B cell (primary cell): ENCODE results near the gene MGAT1. TPM values are rescaled to one million over a fixed set of nuclear protein-coding genes. Genes with fewer than 3 reads are reported as not detected.

Experiments
- ATAC-seq: fragments of 200-7000 bp; cut with Tn5 transposase; one replicate; pipeline ENCODE4 v1.10.0; 2021; ENCODE audit warnings: low read depth, mild to moderate bottlenecking, moderate number of reproducible peaks, moderate library complexity
- CTCF ChIA-PET: fragments of 350-600 bp; sonication (Branson Sonifier 250); formaldehyde crosslinking; loops from one replicate; lab custom pipeline; 2021; ENCODE audit warnings: antibody characterized with exemption, inconsistent platforms; lab: Charles Lee
- POLR2A ChIA-PET: fragments of 350-600 bp; sonication (Branson Sonifier 250); formaldehyde crosslinking; loops from one replicate; lab custom pipeline; 2021; ENCODE audit warnings: antibody characterized with exemption; lab: Charles Lee
- DNase-seq: peaks from one replicate; pipeline ENCODE4 v3.0.0; 2013
- H2AFZ ChIP-seq: 2 replicates; pipeline ENCODE4 v1.6.1; 2012; ENCODE audit warnings: mild to moderate bottlenecking, low read depth, low read length; ENCODE audit not compliant: insufficient read depth, poor library complexity, severe bottlenecking
- H3K27ac ChIP-seq, 2 donors: 1 replicate in 1 of 2; 2 replicates in 1 of 2; pipeline ENCODE4 v1.5.1; 2012 to 2013; ENCODE audit warnings: low read length in 2 of 2, mild to moderate bottlenecking in 2 of 2, moderate library complexity in 1 of 2
- H3K27me3 ChIP-seq, 4 experiments: fragments of 200-600 bp in 1 of 4; sonication (generic) in 1 of 4; replicated peaks in 1 of 4; 1 replicate in 2 of 4; 2 replicates in 2 of 4; pipeline versions ENCODE4 v1.6.1 to v1.7.0; 2013 to 2016; ENCODE audit warnings: low read length in 3 of 4, mild to moderate bottlenecking in 2 of 4, mixed read lengths in 1 of 4, moderate library complexity in 1 of 4; ENCODE audit not compliant: insufficient read depth in 4 of 4, control insufficient read depth in 3 of 4; ENCODE audit errors: control extremely low read depth in 1 of 4
- H3K36me3 ChIP-seq, 2 experiments: replicated peaks in 1 of 2; 1 replicate in 1 of 2; 2 replicates in 1 of 2; pipeline versions ENCODE4 v1.6.1 to v1.7.1; 2013; ENCODE audit warnings: low read length in 1 of 2; ENCODE audit not compliant: insufficient read depth in 2 of 2, control insufficient read depth in 1 of 2; ENCODE audit errors: control extremely low read depth in 1 of 2, extremely low read depth in 1 of 2
- H3K4me1 ChIP-seq, 2 donors: fragments of 200-600 bp in 1 of 2; sonication (generic) in 1 of 2; 1 replicate in 1 of 2; 2 replicates in 1 of 2; pipeline versions ENCODE4 v1.5.1 to v1.6.1; 2013 to 2017; ENCODE audit warnings: low read length in 2 of 2; ENCODE audit not compliant: control insufficient read depth in 2 of 2, insufficient read depth in 2 of 2
- H3K4me2 ChIP-seq: replicated peaks from 2 replicates; pipeline ENCODE3; 2012; ENCODE audit warnings: mild to moderate bottlenecking, low read depth, low read length; ENCODE audit not compliant: poor library complexity, severe bottlenecking
- H3K4me3 ChIP-seq, 5 experiments: fragments of 200-600 bp in 1 of 5; sonication (generic) in 1 of 5; 1 replicate in 3 of 5; 2 replicates in 2 of 5; pipeline versions ENCODE4 v1.5.1 to v1.7.0; 2011 to 2016; ENCODE audit warnings: low read length in 4 of 5, mild to moderate bottlenecking in 4 of 5, low read depth in 2 of 5, control low read depth in 1 of 5, moderate library complexity in 1 of 5; ENCODE audit not compliant: insufficient read depth in 1 of 5; ENCODE audit errors: control extremely low read depth in 1 of 5, extremely low read depth in 1 of 5
- H3K79me2 ChIP-seq: fragments of 200-600 bp; sonication (generic); one replicate; pipeline ENCODE4 v1.6.0; 2016; ENCODE audit warnings: low read length; ENCODE audit not compliant: control insufficient read depth, insufficient read depth
- H3K9ac ChIP-seq: fragments of 200-600 bp; sonication (generic); 2 replicates; pipeline ENCODE4 v1.6.1; 2017; ENCODE audit warnings: mild to moderate bottlenecking, low read length, moderate library complexity
- H3K9me3 ChIP-seq, 3 donors: one replicate each; pipeline versions ENCODE4 v1.6.1 to v1.7.1; 2013; ENCODE audit warnings: low read length in 2 of 3; ENCODE audit not compliant: control insufficient read depth in 2 of 3, insufficient read depth in 1 of 3; ENCODE audit errors: control extremely low read depth in 1 of 3
- H4K20me1 ChIP-seq: 2 replicates; pipeline ENCODE4 v1.6.0; 2012; ENCODE audit warnings: mild to moderate bottlenecking, low read length; ENCODE audit not compliant: insufficient read depth, control insufficient read depth, poor library complexity, severe bottlenecking
- H3K27ac Mint-ChIP-seq: one replicate; pipeline ENCODE4 v1.8.0; 2021; ENCODE audit warnings: mixed read lengths
- H3K27me3 Mint-ChIP-seq: one replicate; pipeline ENCODE4 v1.8.0; 2021; ENCODE audit warnings: mixed read lengths
- H3K4me1 Mint-ChIP-seq: one replicate; pipeline ENCODE4 v1.8.0; 2021; ENCODE audit warnings: mixed read lengths
- H3K4me3 Mint-ChIP-seq: one replicate; pipeline ENCODE4 v1.8.0; 2021; ENCODE audit warnings: mixed read lengths
- H3K9me3 Mint-ChIP-seq: one replicate; pipeline ENCODE4 v1.8.0; 2022; ENCODE audit warnings: mixed read lengths; ENCODE audit not compliant: insufficient read depth
- EZH2 ChIP-seq: IDR thresholded peaks from 2 replicates; pipeline ENCODE4 v1.6.1; 2012; ENCODE audit warnings: borderline replicate concordance, low read depth, mild to moderate bottlenecking, moderate library complexity, low read length; ENCODE audit not compliant: insufficient read depth, poor library complexity, severe bottlenecking
- WGBS: methylation state at CpG from one replicate; pipeline ENCODE4 v1.1.5; 2013; ENCODE audit warnings: missing lambda C conversion rate; ENCODE audit not compliant: insufficient coverage; 5-methylcytosine and 5-hydroxymethylcytosine counted together
- intact Hi-C: fragments of 100-400 bp; cut with micrococcal nuclease; formaldehyde crosslinking; loops from one replicate; pipeline ENCODE4 v1.10.0; 2022
- polyA plus RNA-seq: library from polyadenylated mRNA; depleted of rRNA; stranded (reverse); fragments of >200 nt; gene quantifications from 2 replicates; pipeline ENCODE4 v1.2.3, GENCODE V29; 2012
- total RNA-seq, 2 donors: library from RNA; stranded (reverse); fragments of 120-200 nt in 1 of 2; gene quantifications; 1 replicate in 1 of 2; 2 replicates in 1 of 2; pipeline versions ENCODE4 v1.2.3 to v1.2.4, GENCODE V29; 2013 to 2022
- TF ChIP-seq, protein P1 (sequence below): fragments of 200-600 bp; IDR thresholded peaks from one replicate; pipeline ENCODE4 v1.8.0; 2022; ENCODE audit warnings: antibody characterized with exemption, mild to moderate bottlenecking

The MGAT1 gene
- total and polyA plus RNA-seq, 2 donors (not counting 1 experiment from before 2014, with no cell fraction given) = 81.2 to 140 TPM

DNA sequence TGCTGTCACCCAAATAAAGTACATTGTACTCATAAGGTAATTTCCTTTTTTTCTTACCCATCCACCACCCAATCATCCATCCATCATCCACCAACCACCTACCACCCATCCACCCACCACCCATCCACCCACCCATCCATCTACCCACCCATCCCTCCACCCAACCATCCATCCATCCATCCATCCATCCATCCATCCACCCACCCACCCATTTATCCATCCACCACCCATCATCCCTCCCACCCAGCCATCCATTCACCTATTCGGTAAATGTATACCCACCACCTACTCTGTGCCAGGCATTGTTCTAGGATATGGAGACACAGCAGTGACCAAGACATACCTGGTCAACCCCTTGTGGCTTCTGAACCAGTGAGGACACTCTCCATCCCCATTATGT is 25.1 kb downstream of the MGAT1 start:
- no peak for ATAC-seq
- H3K4me3 Mint-ChIP-seq = no peak overlapping the region
- 100% methylated on average over 1 of the region's 1 CpG for WGBS
- ChIA-PET POLR2A (no interaction called here), CTCF (no interaction called here)
- H3K4me1 Mint-ChIP-seq = no peaks in the 10 kb centered on the region
- Histone ChIP-seq H3K9ac (no peak overlapping the region), H4K20me1 (no peaks in the 10 kb centered on the region), H3K9me3 (peaks cover 0 to 1% (median 0%) of the 10 kb centered on the region in 3 donors), H3K36me3 (no peaks in the 10 kb centered on the region), H3K4me3 (no peak overlapping the region), H3K27ac (no peak overlapping the region), H3K79me2 (no peaks in the 10 kb centered on the region), H2AFZ (no peak overlapping the region), H3K27me3 (peaks cover 0 to 4% (median 0%) of the 10 kb centered on the region in 4 experiments), H3K4me2 (no peak overlapping the region), H3K4me1 (no peaks in the 10 kb centered on the region)
- intact Hi-C loops = no loop called here
- H3K27ac Mint-ChIP-seq = no peak overlapping the region
- no peak for DNase-seq
- peaks cover 17% of the 10 kb centered on the region for H3K27me3 Mint-ChIP-seq
- H3K9me3 Mint-ChIP-seq = peaks cover 4% of the 10 kb centered on the region
- TF ChIP-seq, protein P1, sequence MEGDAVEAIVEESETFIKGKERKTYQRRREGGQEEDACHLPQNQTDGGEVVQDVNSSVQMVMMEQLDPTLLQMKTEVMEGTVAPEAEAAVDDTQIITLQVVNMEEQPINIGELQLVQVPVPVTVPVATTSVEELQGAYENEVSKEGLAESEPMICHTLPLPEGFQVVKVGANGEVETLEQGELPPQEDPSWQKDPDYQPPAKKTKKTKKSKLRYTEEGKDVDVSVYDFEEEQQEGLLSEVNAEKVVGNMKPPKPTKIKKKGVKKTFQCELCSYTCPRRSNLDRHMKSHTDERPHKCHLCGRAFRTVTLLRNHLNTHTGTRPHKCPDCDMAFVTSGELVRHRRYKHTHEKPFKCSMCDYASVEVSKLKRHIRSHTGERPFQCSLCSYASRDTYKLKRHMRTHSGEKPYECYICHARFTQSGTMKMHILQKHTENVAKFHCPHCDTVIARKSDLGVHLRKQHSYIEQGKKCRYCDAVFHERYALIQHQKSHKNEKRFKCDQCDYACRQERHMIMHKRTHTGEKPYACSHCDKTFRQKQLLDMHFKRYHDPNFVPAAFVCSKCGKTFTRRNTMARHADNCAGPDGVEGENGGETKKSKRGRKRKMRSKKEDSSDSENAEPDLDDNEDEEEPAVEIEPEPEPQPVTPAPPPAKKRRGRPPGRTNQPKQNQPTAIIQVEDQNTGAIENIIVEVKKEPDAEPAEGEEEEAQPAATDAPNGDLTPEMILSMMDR = no peak
- no peak for TF ChIP-seq EZH2

DNA sequence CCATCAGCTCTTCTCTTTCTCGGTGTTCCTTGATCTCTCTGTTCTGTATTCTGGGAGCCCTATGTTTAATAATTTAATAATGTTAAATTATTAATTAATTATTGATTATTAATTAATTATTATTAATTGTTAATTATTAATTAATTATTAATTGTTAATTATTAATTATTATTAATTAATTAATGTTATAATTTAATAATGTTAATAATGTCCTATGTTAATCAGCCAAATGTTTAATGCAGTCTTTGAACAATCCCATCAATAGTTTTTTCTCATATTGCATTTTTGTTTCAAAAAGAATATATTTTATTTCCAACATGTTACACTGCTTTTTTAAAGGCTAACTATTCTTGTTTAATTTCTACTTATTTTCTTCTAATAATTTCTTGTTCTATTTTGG is 26.2 kb downstream of the MGAT1 start:
- Mint-ChIP-seq H3K27me3 (peaks cover 17% of the 10 kb centered on the region), H3K4me1 (no peaks in the 10 kb centered on the region), H3K4me3 (no peak overlapping the region), H3K27ac (no peak overlapping the region), H3K9me3 (peaks cover 4% of the 10 kb centered on the region)
- Histone ChIP-seq H3K9ac (no peak overlapping the region), H3K27me3 (peaks cover 0 to 4% (median 0%) of the 10 kb centered on the region in 4 experiments), H3K79me2 (no peaks in the 10 kb centered on the region), H3K4me3 (no peak overlapping the region), H3K4me2 (no peak overlapping the region), H2AFZ (no peak overlapping the region), H3K27ac (no peak overlapping the region), H4K20me1 (no peaks in the 10 kb centered on the region), H3K36me3 (no peaks in the 10 kb centered on the region), H3K4me1 (no peaks in the 10 kb centered on the region), H3K9me3 (peaks cover 0 to 11% (median 8%) of the 10 kb centered on the region in 3 donors)
- no peak for TF ChIP-seq EZH2
- TF ChIP-seq, protein P1 = no peak
- POLR2A ChIA-PET = no interaction called here
- intact Hi-C loops = no loop called here
- DNase-seq (no peak), ATAC-seq (no peak)
- CTCF ChIA-PET = interaction anchor here (0.7 kb wide), 1 partner anchor 376 kb away, joined by 3 read pairs; no protein-coding TSS in a partner anchor
- WGBS = no CpG with 5 or more reads among the region's 1 CpG
